GM20000 (cell line): ENCODE data around the gene NKD1.

Experiments
- DNase-seq: peaks from one replicate; pipeline ENCODE4 v3.0.0; 2012; ENCODE audit warnings: low spot score
- TF ChIP-seq, protein P1 (sequence below): IDR thresholded peaks from 2 replicates; pipeline ENCODE4 v1.5.1; 2012; ENCODE audit warnings: mild to moderate bottlenecking, control low read depth; ENCODE audit errors: extremely low read depth, missing control alignments

NKD1 gene

DNA sequence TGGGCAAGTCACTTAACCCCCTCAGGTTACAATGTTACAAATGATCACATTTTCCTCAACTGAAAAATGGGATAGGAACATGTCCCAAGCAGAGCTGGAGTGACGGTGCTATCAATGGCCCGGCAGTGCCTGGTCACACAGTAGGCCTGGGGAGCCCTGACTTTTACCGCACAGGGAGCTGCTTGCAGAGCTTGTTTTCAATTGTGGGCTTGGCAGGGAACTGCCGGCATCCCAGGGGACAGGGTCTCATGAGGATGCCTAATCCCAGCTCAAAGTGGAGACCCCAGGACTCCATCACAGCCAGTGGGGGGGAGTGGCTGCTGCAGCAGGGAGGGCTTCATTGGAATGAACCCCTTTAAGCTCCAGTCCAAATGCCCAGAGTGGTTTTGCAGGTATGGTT lies 121.5 kb downstream of the NKD1 start:
- DNase-seq, result no peak
- TF ChIP-seq, protein P1, sequence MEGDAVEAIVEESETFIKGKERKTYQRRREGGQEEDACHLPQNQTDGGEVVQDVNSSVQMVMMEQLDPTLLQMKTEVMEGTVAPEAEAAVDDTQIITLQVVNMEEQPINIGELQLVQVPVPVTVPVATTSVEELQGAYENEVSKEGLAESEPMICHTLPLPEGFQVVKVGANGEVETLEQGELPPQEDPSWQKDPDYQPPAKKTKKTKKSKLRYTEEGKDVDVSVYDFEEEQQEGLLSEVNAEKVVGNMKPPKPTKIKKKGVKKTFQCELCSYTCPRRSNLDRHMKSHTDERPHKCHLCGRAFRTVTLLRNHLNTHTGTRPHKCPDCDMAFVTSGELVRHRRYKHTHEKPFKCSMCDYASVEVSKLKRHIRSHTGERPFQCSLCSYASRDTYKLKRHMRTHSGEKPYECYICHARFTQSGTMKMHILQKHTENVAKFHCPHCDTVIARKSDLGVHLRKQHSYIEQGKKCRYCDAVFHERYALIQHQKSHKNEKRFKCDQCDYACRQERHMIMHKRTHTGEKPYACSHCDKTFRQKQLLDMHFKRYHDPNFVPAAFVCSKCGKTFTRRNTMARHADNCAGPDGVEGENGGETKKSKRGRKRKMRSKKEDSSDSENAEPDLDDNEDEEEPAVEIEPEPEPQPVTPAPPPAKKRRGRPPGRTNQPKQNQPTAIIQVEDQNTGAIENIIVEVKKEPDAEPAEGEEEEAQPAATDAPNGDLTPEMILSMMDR, result no peak

DNA sequence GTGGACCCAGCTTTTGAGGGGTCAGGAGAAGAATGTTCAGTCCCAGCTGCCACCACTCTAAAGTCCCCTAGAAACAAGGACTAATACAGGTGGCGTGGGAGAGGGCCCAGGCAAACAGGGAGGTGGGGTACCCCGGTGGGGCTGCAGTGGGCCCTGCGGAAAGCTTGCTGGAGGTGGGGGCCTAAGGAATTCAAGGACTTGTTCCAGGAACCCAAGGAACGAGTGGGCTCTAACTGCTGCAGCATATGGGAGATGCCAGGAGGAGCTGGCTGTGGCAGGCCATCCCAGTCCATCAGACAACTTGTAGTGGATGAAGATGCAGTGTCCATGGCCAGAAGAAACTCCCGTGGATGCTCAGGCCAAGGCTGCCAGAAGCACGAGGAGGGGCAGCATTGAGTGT lies 122.3 kb downstream of the NKD1 start:
- no peak for DNase-seq
- TF ChIP-seq, protein P1, result no peak

DNA sequence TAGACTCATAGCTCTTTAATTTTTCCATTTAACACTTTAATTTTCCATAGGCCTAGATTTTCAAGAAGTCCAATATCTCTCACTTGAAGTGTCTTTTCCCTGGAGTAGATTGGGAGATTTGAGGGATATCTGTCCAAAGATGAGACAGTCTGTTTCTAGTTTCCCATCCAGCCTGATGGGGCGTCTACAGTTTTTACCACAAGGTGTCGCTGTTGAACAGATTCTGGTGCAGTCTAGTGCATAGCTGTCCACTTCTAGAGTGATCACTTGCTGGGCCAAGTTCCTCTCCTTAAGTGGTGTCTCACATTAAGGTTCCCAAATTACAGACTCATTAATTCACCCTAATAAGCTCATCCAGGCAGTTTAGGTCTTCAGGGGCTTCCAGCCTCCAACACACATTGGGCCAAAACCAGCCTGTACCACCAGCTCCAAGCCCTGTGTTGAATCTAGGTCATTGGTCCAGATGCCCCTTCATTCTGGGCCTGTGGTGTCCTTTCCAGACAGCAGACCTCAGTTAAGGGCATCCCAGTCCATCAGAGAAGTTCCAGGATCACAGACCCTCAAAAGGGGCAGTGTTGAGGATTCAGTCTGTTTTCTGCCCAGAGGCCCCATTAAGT lies 123.6 kb downstream of the NKD1 start:
- peak; percentile 59 for DNase-seq
- TF ChIP-seq, protein P1, result peak; percentile 20

DNA sequence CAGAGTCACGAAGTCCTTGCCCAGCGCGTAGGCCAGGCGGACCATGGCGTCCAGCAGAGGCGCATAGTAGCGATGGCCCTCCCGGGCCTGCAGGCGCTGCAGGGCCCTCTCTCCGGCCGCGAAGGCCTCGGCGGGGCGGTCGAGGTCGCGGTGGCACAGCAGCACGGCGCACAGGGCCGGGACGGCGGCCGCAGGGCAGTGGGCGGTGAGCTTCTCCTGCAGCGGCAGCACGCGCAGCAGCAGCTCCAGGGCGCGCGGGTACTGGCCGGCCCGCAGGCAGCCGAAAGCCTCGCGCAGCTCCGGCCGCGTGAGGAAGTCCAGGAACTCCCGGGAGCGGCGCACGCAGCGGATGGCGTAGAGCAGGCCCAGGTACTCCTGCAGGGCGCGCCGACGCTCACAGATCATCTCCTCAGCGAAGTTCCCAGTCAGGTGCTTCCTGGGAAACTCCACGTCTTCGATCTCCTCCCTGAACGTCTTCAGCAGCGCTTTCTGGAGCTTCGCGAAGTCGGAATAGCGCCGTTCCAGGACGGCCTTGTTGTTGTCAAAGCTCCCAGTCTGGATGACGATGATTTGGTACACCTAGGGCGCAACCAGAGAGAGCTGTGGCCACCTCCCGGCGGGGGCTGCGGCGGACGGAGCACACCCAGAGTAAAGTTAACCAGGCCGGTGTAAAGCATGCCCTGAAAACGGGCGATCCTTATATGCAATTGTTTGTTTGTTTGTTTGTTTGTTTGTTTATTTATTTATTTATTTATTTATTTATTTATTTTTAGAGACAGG lies 125.5 kb downstream of the NKD1 start:
- TF ChIP-seq, protein P1, result no peak
- DNase-seq, result no peak

DNA sequence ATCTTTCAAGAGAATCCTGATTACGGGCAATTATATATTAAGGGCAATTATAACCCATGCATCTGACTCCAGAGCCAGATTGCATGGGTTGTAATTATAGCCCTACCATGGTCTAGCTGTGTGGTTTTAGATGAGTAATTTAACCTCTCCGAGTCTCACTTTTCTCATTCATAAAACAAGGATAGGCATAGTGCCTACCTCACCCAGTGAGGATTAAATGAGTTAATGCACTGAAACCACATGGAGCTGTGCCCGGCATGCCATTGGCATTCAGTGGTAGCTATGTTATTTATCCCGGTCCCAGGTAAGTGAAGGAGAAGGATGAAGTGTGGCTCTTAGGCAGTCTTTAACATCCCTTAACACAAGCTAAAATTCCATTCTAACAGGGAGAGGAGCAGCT lies 126.6 kb downstream of the NKD1 start:
- DNase-seq, result no peak
- TF ChIP-seq, protein P1, result no peak

DNA sequence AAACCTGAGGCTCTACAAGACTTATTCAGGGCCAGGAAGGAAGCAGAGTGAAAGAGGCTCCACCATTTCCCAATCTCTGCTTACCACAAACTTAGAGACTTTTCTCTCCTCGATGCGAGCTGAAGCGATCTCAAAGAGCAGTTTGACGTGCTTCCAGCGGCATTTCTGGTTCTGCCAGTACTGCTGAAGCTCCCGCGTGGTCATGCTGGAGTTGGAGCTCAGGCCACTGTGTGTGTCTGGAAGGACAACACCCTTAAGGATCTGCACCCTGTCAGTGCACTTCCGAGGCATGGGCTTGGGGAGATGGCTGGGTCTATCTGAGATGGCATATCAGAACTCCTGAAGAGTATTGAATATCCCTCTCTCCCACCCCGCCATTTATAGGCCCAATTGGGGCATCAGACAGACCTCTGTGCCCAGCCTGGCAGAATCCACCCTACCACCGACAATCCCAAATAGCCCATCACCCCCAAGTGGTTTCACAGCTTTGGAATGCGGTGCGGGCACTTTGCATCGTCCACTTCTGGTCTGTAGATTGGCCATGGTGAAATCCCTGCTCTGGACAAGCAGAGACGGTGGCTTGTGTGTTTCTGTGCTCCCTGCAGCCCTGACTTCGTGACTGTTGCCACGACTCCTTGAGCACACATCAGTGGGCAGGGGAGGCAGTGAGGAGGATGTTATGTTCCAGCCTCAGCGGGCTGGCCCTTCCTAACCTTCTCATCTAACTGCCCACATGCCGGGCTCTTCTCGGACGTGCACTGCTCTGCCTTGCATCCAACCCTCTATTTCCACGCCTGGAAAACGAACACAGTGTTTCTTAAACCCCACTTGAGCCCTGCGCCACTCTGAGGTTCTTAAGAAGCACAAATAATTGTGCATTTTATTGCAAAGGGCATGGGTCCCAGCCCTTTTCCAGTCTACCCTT lies 127.8 kb downstream of the NKD1 start:
- no peak for DNase-seq
- TF ChIP-seq, protein P1, result no peak
